Measurements from ENCODE around the gene DYRK1B. TPM values are rescaled to one million over a fixed set of nuclear protein-coding genes. Genes with fewer than 3 reads are reported as not detected.

Gene DYRK1B
- 16.3 and 16.8 TPM in 2 replicates for total RNA-seq

GRCh38 chr19:39833464-39834286 lies at the start of gene DYRK1B:
DYRK1B (minus strand) TSS chr19:39834162; CDS start chr19:39831867, 2,295 bp downstream.

DNA sequence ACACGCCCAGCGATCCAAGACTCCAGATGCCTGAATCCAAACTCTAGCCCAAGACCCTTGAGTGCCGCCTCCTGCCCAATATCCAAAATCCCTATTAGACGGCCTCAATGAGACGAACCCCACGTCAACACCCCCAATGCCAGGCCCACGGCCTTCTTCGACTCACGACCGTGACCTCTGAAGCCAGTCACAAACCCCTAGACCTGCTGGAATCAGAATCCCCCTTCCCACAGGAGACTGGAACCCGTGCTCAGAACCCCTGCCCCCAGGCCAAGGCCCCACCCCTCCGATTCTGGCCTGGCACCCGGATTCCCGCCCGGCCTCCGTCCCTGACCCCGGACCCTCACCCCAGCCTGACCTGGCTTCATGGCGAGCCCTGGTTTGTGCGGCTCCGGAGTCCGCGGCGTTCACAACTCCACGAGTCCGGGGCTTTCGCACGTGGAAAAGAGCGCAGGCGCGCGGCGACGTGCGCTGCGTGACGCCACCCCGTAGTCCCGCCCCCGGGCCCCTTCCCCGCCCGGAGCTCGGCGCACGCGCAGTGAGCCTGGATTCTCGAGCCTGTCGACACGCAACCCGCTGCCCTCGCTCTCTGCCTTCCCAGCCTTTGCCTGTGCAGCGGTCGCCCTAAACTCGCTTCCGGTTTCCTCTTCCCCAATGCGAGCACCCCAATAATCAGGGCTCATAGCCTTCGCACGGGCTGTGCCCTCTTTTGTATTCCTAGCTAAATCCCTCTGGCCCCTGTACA lies 12.1 kb upstream of the DYRK1B start, which contains the start of gene FBL:
Gene FBL, minus strand, starts transcription at position 447 of the 745 bp plus-strand sequence. Its CDS starts 79 bp downstream, at position 368.

DNA sequence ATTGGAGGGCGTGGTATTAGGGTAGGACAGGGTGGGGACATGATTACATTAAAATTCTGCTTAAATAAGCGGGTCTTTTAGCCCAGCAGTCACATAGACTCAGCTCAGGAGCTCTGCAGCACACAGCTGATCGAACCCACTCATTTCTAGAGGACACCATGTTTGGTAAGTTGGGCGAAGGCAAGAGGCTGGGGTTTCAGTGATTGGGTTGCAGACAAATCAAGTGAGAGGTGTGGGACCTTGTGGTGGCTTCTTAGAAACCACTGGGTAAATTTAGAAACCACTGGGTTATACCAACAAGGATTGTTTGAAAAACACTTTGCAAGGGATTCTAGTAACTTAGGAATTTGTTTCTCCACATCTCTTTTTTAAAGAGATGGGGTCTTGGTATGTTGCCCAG lies 55.2 kb downstream of the DYRK1B start, which contains the start of gene LEUTX:
Gene LEUTX, plus strand, starts transcription at position 92 of the 400 bp plus-strand sequence. Its CDS starts 67 bp downstream, at position 159.

Other genes with a start within 250 kb of the DYRK1B start
- not detected in 2 replicates for gene LGALS13, start 231.6 kb downstream of the DYRK1B start, total RNA-seq
- not detected in 2 replicates for gene LGALS16, start 178.2 kb downstream of the DYRK1B start, total RNA-seq
- not detected in 2 replicates for gene LGALS14, start 129.7 kb downstream of the DYRK1B start, total RNA-seq
- gene CLC, start 96.1 kb downstream of the DYRK1B start, total RNA-seq: not detected in 2 replicates
- gene LEUTX, start 55.3 kb downstream of the DYRK1B start, total RNA-seq: not detected in 2 replicates
- gene FBL, start 12.2 kb upstream of the DYRK1B start, total RNA-seq: 95.5 and 134 TPM in 2 replicates
- 4.0 and 4.8 TPM in 2 replicates for gene FCGBP, start 100.5 kb upstream of the DYRK1B start, total RNA-seq
- 107 and 131 TPM in 2 replicates for gene PSMC4, start 137.0 kb upstream of the DYRK1B start, total RNA-seq
- gene ZNF546, start 162.9 kb upstream of the DYRK1B start, total RNA-seq: 6.2 and 8.4 TPM in 2 replicates
- gene ZNF780B, start 222.1 kb upstream of the DYRK1B start, total RNA-seq: 13.4 and 15.6 TPM in 2 replicates

Measured in smooth muscle cell of the pulmonary artery (primary cell).